RWPE2 (cell line): ENCODE results near the gene PTPA.
"Not testable (repeated sequence)": the region's sequence is repeated elsewhere in the genome, so short reads cannot be mapped to it uniquely, and the experiment has no call there.

Source experiments
- ATAC-seq: fragments of 200-7000 bp; cut with Tn5 transposase; 3 replicates; pipeline ENCODE4 v1.9.1; 2021; ENCODE audit warnings: low read depth
- DNase-seq: peaks from one replicate; pipeline ENCODE4 v3.0.0-alpha.2; 2020; ENCODE audit warnings: low spot score
- H3K27ac ChIP-seq: fragments of 450-650 bp; 2 replicates; pipeline ENCODE4 v1.5.1; 2017; ENCODE audit warnings: mild to moderate bottlenecking; ENCODE audit not compliant: poor library complexity, severe bottlenecking
- H3K27me3 ChIP-seq: fragments of 250-450 bp; sonication (Bioruptor Pico); 2 replicates; pipeline ENCODE4 v1.5.1; 2021; ENCODE audit warnings: mild to moderate bottlenecking, moderate library complexity; ENCODE audit not compliant: insufficient read depth, poor library complexity, severe bottlenecking
- H3K36me3 ChIP-seq: fragments of 250-450 bp; sonication (Bioruptor Pico); 2 replicates; pipeline ENCODE4 v1.5.1; 2020; ENCODE audit warnings: low read depth, mild to moderate bottlenecking, moderate library complexity
- H3K4me1 ChIP-seq: fragments of 250-450 bp; sonication (Bioruptor Pico); 2 replicates; pipeline ENCODE4 v1.5.1; 2021; ENCODE audit warnings: mild to moderate bottlenecking, moderate library complexity; ENCODE audit not compliant: insufficient read depth, poor library complexity, severe bottlenecking
- H3K4me3 ChIP-seq: fragments of 250-450 bp; sonication (Bioruptor Pico); 2 replicates; pipeline ENCODE4 v1.5.1; 2021; ENCODE audit warnings: mild to moderate bottlenecking, moderate library complexity; ENCODE audit not compliant: severe bottlenecking
- H3K9me3 ChIP-seq: fragments of 250-450 bp; sonication (Bioruptor Pico); 2 replicates; pipeline ENCODE4 v1.5.1; 2021; ENCODE audit warnings: mild to moderate bottlenecking, moderate library complexity; ENCODE audit not compliant: severe bottlenecking
- CTCF ChIP-seq: fragments of 450-650 bp; IDR thresholded peaks from one replicate; pipeline ENCODE4 v1.5.1; 2017; ENCODE audit warnings: mild to moderate bottlenecking, moderate library complexity; ENCODE audit not compliant: poor library complexity, severe bottlenecking

PTPA gene

GRCh38 chr9:129161534-129161837, 50.3 kb downstream of the PTPA start:
- no peak overlapping the region for H3K27ac ChIP-seq
- no peak overlapping the region for H3K4me3 ChIP-seq
- no peaks in the 10 kb centered on the region for H3K9me3 ChIP-seq
- DNase-seq (no peak), ATAC-seq (no peak)
- no peaks in the 10 kb centered on the region for H3K36me3 ChIP-seq
- peaks cover 1% of the 10 kb centered on the region for H3K4me1 ChIP-seq
- H3K27me3 ChIP-seq: no peaks in the 10 kb centered on the region
- TF ChIP-seq CTCF: no peak

- Histone ChIP-seq H3K9me3 (no peaks in the 10 kb centered on the region), H3K27ac (no peak overlapping the region), H3K27me3 (no peaks in the 10 kb centered on the region), H3K4me3 (no peak overlapping the region), H3K4me1 (peaks cover 11% of the 10 kb centered on the region), H3K36me3 (no peaks in the 10 kb centered on the region)
- TF ChIP-seq CTCF: no peak
- DNase-seq (no peak), ATAC-seq (no peak)
These were observed 51.4 kb downstream of the PTPA start for GRCh38 chr9:129162497-129163197.

DNA sequence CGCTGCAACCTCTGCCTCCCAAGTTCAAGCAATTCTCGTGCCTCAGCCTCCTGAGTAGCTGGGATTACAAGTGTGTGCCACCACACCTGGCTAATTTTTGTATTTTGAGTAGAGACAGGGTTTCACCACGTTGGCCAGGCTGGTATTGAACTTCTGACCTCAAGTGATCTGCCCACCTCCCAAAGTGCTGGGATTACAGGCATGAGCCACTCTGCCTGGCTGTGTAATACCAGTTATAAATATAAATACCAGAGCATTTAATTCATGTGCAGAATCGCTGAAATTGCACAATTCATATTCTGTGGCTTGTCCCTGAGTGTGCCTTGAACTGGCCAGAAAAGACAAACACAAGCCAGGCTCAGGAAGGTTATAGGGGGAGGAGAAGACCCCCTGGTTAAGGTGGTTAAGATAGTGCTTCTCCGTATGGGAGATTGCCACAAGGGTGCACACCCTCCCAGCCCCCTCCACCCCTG, 52.0 kb downstream of the PTPA start:
- not testable (repeated sequence) for ATAC-seq, H3K27ac ChIP-seq, H3K27me3 ChIP-seq, H3K9me3 ChIP-seq, DNase-seq, H3K4me3 ChIP-seq, H3K36me3 ChIP-seq
- peaks cover 17% of the 10 kb centered on the region for H3K4me1 ChIP-seq

GRCh38 chr9:129163753-129164152, 52.5 kb downstream of the PTPA start:
- Histone ChIP-seq H3K27ac (no peak overlapping the region), H3K27me3 (no peaks in the 10 kb centered on the region), H3K4me3 (no peak overlapping the region), H3K9me3 (no peaks in the 10 kb centered on the region), H3K36me3 (no peaks in the 10 kb centered on the region), H3K4me1 (peaks cover 22% of the 10 kb centered on the region)
- ATAC-seq (no peak), DNase-seq (no peak)
- no peak for TF ChIP-seq CTCF

GRCh38 chr9:129164246-129164930, 53.2 kb downstream of the PTPA start:
- no peak for TF ChIP-seq CTCF
- ATAC-seq: no peak
- Histone ChIP-seq H3K27ac (no peak overlapping the region), H3K4me3 (no peak overlapping the region), H3K36me3 (no peaks in the 10 kb centered on the region), H3K27me3 (no peaks in the 10 kb centered on the region), H3K4me1 (peaks cover 24% of the 10 kb centered on the region), H3K9me3 (peaks cover 2% of the 10 kb centered on the region)
- no peak for DNase-seq
